BJ (cell line): Measurements from ENCODE around the gene SERPINA3. TPM values are rescaled to one million over a fixed set of nuclear protein-coding genes. Genes with fewer than 3 reads are reported as not detected.

ENCODE experiments used
- CTCF ChIA-PET: fragments of 350-600 bp; formaldehyde crosslinking; extraction: SDS; loops from one replicate; lab custom pipeline; 2021; ENCODE audit warnings: antibody characterized with exemption, inconsistent platforms; lab: Yijun Ruan, JAX
- POLR2A ChIA-PET: fragments of 300-600 bp; sonication (Branson Sonifier 250); formaldehyde crosslinking; extraction: SDS; loops from one replicate; lab custom pipeline; 2021; ENCODE audit warnings: antibody characterized with exemption; lab: Charles Lee
- DNase-seq: peaks from one replicate; pipeline ENCODE4 v3.0.0-alpha.2; 2011; ENCODE audit warnings: low read depth
- H3K27me3 ChIP-seq: 2 replicates; pipeline ENCODE4 v1.6.0; 2011; ENCODE audit warnings: low read length; ENCODE audit not compliant: control insufficient read depth, insufficient read depth
- H3K36me3 ChIP-seq: 2 replicates; pipeline ENCODE4 v1.5.1; 2011; ENCODE audit warnings: low read length; ENCODE audit not compliant: control insufficient read depth, insufficient read depth
- H3K4me3 ChIP-seq: 2 replicates; pipeline ENCODE4 v1.5.1; 2011; ENCODE audit warnings: low read depth, mild to moderate bottlenecking, control low read depth, low read length
- CTCF ChIP-seq: IDR thresholded peaks from 2 replicates; pipeline ENCODE4 v1.5.1; 2011; ENCODE audit warnings: low read depth, mild to moderate bottlenecking, control low read depth, inconsistent platforms, low read length, moderate library complexity; ENCODE audit not compliant: insufficient read depth
- polyA plus RNA-seq: library from polyadenylated mRNA; depleted of rRNA; stranded (reverse); fragments of >200 nt; gene quantifications from 2 replicates; pipeline ENCODE4 v1.2.3, GENCODE V29; 2011

The SERPINA3 gene
- polyA plus RNA-seq, 1 experiment: 0.91 TPM

GRCh38 chr14:94624537-94625352, 12.6 kb downstream of the SERPINA3 start:
- Histone ChIP-seq H3K4me3 (no peak overlapping the region), H3K27me3 (no peaks in the 10 kb centered on the region), H3K36me3 (no peaks in the 10 kb centered on the region)
- ChIA-PET POLR2A (no interaction called here), CTCF (no interaction called here)
- no peak for TF ChIP-seq CTCF
- no peak for DNase-seq

- Histone ChIP-seq H3K36me3 (no peaks in the 10 kb centered on the region), H3K4me3 (no peak overlapping the region), H3K27me3 (no peaks in the 10 kb centered on the region)
- no peak for DNase-seq
- CTCF ChIA-PET: no interaction called here
- TF ChIP-seq CTCF: no peak
- POLR2A ChIA-PET: no interaction called here
These were observed 13.1 kb downstream of the SERPINA3 start for GRCh38 chr14:94625353-94625635.

- ChIA-PET CTCF (no interaction called here), POLR2A (no interaction called here)
These were observed 16.4 kb downstream of the SERPINA3 start for GRCh38 chr14:94628578-94628977.

GRCh38 chr14:94630396-94630795, 18.2 kb downstream of the SERPINA3 start:
- ChIA-PET POLR2A (no interaction called here), CTCF (no interaction called here)
- Histone ChIP-seq H3K36me3 (no peaks in the 10 kb centered on the region), H3K4me3 (no peak overlapping the region), H3K27me3 (no peaks in the 10 kb centered on the region)
- TF ChIP-seq CTCF: no peak
- DNase-seq: no peak

More at GRCh38 chr14:94628578-94628977, 16.4 kb downstream of the SERPINA3 start:
- no peak overlapping the region for H3K4me3 ChIP-seq
- DNase-seq: no peak
- H3K36me3 ChIP-seq: no peaks in the 10 kb centered on the region
- H3K27me3 ChIP-seq: no peaks in the 10 kb centered on the region
- no peak for TF ChIP-seq CTCF

- no peak for TF ChIP-seq CTCF
- POLR2A ChIA-PET: no interaction called here
- H3K36me3 ChIP-seq: no peaks in the 10 kb centered on the region
- no peak for DNase-seq
- CTCF ChIA-PET: no interaction called here
- H3K4me3 ChIP-seq: no peak overlapping the region
- no peaks in the 10 kb centered on the region for H3K27me3 ChIP-seq
These were observed 18.9 kb downstream of the SERPINA3 start for GRCh38 chr14:94631050-94631449.
